ENCODE data around the gene RCN1. TPM values are rescaled to one million over a fixed set of nuclear protein-coding genes. Genes with fewer than 3 reads are reported as not detected.

The RCN1 gene
- total and polyA plus RNA-seq, 2 of the 8 experiments (the other 6 are each of a cell fraction or from before 2014, with no cell fraction given), result 45.1 to 123 TPM

DNA sequence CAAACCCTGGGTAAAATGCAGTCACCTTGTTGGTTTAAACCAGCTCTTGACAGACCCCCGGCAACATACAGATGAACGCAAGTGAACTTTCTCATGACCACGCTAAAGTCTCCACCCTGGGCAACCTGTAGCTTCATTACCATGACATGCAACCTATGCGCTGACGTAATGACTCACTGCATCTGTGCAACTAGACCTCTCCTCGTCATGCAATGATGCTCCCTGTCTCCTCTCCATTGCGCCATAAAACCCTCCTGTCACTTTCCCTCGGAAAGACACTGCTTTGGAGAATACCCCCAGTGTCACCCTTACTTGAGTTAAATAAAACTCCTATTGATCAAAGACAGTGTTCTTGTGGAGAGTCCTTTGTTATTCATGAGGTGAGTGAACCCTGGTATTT, 52.5 kb downstream of the RCN1 start:
- WGBS, 2 experiments (ENCODE audit: extremely low coverage in 1 of 2, insufficient coverage in 1 of 2, insufficient read length in 1 of 2, insufficient replicate concordance in 2 of 2, low coverage in 1 of 2, low lambda C conversion rate in 2 of 2, missing lambda C conversion rate in 1 of 2), result 90% methylated on average over 8 of the region's 8 CpGs; no CpG with 5 or more reads in 1 of the 2 experiments
- no peak overlapping the region for H2BK120ac ChIP-seq (replicated peaks; ENCODE audit: low read depth, low read length)
- H2BK20ac ChIP-seq (ENCODE audit: low read length), result no peak overlapping the region
- no peak overlapping the region for H2BK12ac ChIP-seq (ENCODE audit: low read depth, low read length)
- no peak overlapping the region for H3K4ac ChIP-seq (replicated peaks; ENCODE audit: insufficient read length, low read depth, low read length)
- no peak overlapping the region for H3K9ac ChIP-seq (replicated peaks in 1 of 4; ENCODE audit: extremely low read depth in 1 of 4, low read depth in 3 of 4, low read length in 3 of 4)
- no peak overlapping the region for H2BK15ac ChIP-seq (ENCODE audit: low read length)
- POLR2A ChIA-PET (ENCODE audit: partially characterized antibody), result interaction anchor here (1.8 kb wide), 1 partner anchor 52 kb away, joined by 5 read pairs; the partner anchor contains the start of gene RCN1
- no peak overlapping the region for H3K27ac ChIP-seq (ENCODE audit: low read depth, low read length)
- CTCF ChIA-PET (ENCODE audit: partially characterized antibody), result no interaction called here
- TF ChIP-seq TCF12 (IDR thresholded peaks at IDR 0.05; ENCODE audit: low read depth, low read length) (no peak), SIRT6 (IDR thresholded peaks at IDR 0.05; ENCODE audit: low read length) (no peak), TAF7 (optimal IDR thresholded peaks at IDR 0.05; ENCODE audit: borderline replicate concordance, low read depth, low read length) (no peak), KDM1A (IDR thresholded peaks at IDR 0.05; ENCODE audit: borderline replicate concordance, low read length) (no peak), ASH2L (IDR thresholded peaks at IDR 0.05; ENCODE audit: low read length) (no peak), ZNF274 (IDR thresholded peaks at IDR 0.05; ENCODE audit: borderline replicate concordance, extremely low read depth, low read length) (no peak), CREB1 (IDR thresholded peaks at IDR 0.05) (no peak), RXRA (IDR thresholded peaks at IDR 0.05; ENCODE audit: insufficient read depth, low read depth, low read length) (no peak), RNF2 (IDR thresholded peaks at IDR 0.05; ENCODE audit: borderline replicate concordance, low read depth, low read length, missing control alignments, poor library complexity, severe bottlenecking) (no peak)
- no peak overlapping the region for H4K8ac ChIP-seq (ENCODE audit: extremely low read depth, insufficient read depth, low read length)
- H3K79me2 ChIP-seq (ENCODE audit: control insufficient read depth in 1 of 2, insufficient read depth in 2 of 2, low read length in 2 of 2), result no peaks in the 10 kb centered on the region
- no peak overlapping the region for H2AFZ ChIP-seq (ENCODE audit: low read length)
- H4K20me1 ChIP-seq (replicated peaks in 1 of 2; ENCODE audit: control insufficient read depth in 1 of 2, insufficient read depth in 2 of 2, low read length in 2 of 2), result no peaks in the 10 kb centered on the region
- H2BK5ac ChIP-seq (ENCODE audit: low read depth, low read length), result no peak overlapping the region
- no peaks in the 10 kb centered on the region for H3K79me1 ChIP-seq (ENCODE audit: low read depth, low read length)
- no peaks in the 10 kb centered on the region for H3K27me3 ChIP-seq (replicated peaks in 1 of 4; ENCODE audit: control insufficient read depth in 3 of 4, extremely low read depth in 1 of 4, insufficient read depth in 3 of 4, low read length in 3 of 4)
- H3K4me3 ChIP-seq (ENCODE audit: extremely low read depth in 1 of 4, insufficient read depth in 2 of 4, low read depth in 3 of 4, low read length in 4 of 4), result no peak overlapping the region
- no peaks in the 10 kb centered on the region for H3K4me1 ChIP-seq (replicated peaks in 1 of 4; ENCODE audit: control insufficient read depth in 3 of 4, insufficient read depth in 4 of 4, low read length in 3 of 4)
- DNase-seq (ENCODE audit: low read depth in 1 of 2, low spot score in 2 of 2) (no peak), FAIRE-seq (no peak)
- H3K14ac ChIP-seq (ENCODE audit: insufficient read length), result no peak overlapping the region
- H2AK5ac ChIP-seq (ENCODE audit: low read depth, low read length), result no peak overlapping the region
- no peak overlapping the region for H3K23ac ChIP-seq (ENCODE audit: insufficient read length)
- no peaks in the 10 kb centered on the region for H3K23me2 ChIP-seq (ENCODE audit: low read depth, low read length)
- H4K5ac ChIP-seq (ENCODE audit: insufficient read length, low read depth, low read length), result no peak overlapping the region
- H3K36me3 ChIP-seq (ENCODE audit: control insufficient read depth in 2 of 4, insufficient read depth in 4 of 4, low read length in 3 of 4), result no peaks in the 10 kb centered on the region
- H4K91ac ChIP-seq (replicated peaks; ENCODE audit: insufficient read length, low read length), result no peak overlapping the region
- H3K4me2 ChIP-seq (ENCODE audit: insufficient read depth in 1 of 2, low read depth in 2 of 2, low read length in 2 of 2), result no peak overlapping the region
- H3K18ac ChIP-seq (ENCODE audit: extremely low read depth, low read length), result no peak overlapping the region
- H3K56ac ChIP-seq (replicated peaks; ENCODE audit: insufficient read length, low read depth, low read length), result no peak overlapping the region
- peaks cover 0 to 7% of the 10 kb centered on the region in 2 experiments; a peak in 2 of 4 replicates for H3K9me3 ChIP-seq (ENCODE audit: insufficient read depth in 2 of 2, low read depth in 1 of 2, low read length in 1 of 2)

Measured in H1 (cell line).